ENCODE data around the gene FNBP1L.

DNA sequence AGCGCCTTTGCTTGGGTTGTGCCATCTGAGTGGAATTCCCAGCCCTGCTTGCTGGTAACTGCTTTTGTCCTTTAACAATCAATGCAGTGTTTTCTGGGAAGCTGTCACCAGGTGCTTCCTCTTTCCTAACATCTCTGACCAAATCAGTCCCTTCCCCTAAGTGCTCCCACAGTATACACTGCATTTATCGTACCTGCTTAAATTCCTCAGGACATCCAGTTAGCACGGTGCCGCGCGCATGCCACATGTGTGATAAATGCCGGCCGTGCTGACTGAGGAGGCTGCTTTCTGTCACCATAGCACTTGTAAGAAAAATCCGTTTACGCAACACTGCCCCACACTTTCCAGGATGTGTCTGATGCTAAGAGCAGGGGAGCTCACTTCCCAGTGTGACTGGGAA lies 118.3 kb downstream of the FNBP1L start:
- TF ChIP-seq POLR2AphosphoS5 (IDR thresholded peaks at IDR 0.05; ENCODE audit: low read depth, low read length) (no peak), POLR2A (IDR thresholded peaks at IDR 0.05; ENCODE audit: low read depth, low read length) (no peak), TAF1 (IDR thresholded peaks at IDR 0.05; ENCODE audit: borderline replicate concordance, low read depth, low read length) (no peak)

All from GM12892 (cell line).